Measurements from ENCODE around the gene AUTS2.

- TF ChIP-seq POLR2AphosphoS5 (IDR thresholded peaks at IDR 0.05; ENCODE audit: low read length), result no peak
- no peak for TF ChIP-seq RCOR1 (conservative IDR thresholded peaks at IDR 0.05; ENCODE audit: low read depth, low read length)
- no peak for TF ChIP-seq ESRRA (IDR thresholded peaks at IDR 0.05; ENCODE audit: low read length)
- no peak for TF ChIP-seq BRCA1 (IDR thresholded peaks at IDR 0.05; ENCODE audit: low read depth, low read length)
- TF ChIP-seq EP300 (IDR thresholded peaks at IDR 0.05; ENCODE audit: borderline replicate concordance in 1 of 2, control insufficient read depth in 1 of 2, low read depth in 2 of 2, low read length in 2 of 2), result no peak
- no peak for TF ChIP-seq ZBED1 (IDR thresholded peaks at IDR 0.05; ENCODE audit: borderline replicate concordance)
- TF ChIP-seq JUNB (IDR thresholded peaks at IDR 0.05), result no peak
- TF ChIP-seq CEBPB (IDR thresholded peaks at IDR 0.05; ENCODE audit: borderline replicate concordance in 1 of 2, low read depth in 2 of 2, low read length in 2 of 2), result no peak
These were observed 26.4 kb downstream of the AUTS2 start for GRCh38 chr7:69624435-69625230.

All from GM12878 (cell line).